NCI-H1417 (cell line): ENCODE results near the gene CTSL.

Source experiments
- DNase-seq, 3 experiments: peaks; one replicate each; lab custom pipeline; 2025; lab: John Stamatoyannopoulos, UW

Gene CTSL

DNA sequence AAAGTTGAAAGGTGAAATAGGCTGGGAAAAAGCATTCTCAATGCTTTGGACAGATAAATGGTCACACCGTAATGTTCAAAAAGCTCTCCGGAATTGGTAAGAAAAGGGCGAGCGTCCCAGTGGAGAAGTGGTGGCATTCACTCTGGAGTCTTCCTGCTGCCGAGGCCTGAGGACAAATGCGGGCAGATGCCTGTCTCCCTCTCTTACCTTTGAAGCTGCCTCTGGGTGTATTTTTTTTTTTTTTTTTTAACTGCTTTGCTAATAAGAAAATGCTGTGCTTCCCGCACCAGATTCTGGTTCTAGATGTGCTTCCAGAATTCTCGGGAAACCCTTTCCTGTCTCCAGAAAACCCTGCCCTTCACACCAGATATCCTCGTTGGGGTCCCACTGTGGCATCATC, 24.4 kb upstream of the CTSL start:
- DNase-seq = no peak

DNA sequence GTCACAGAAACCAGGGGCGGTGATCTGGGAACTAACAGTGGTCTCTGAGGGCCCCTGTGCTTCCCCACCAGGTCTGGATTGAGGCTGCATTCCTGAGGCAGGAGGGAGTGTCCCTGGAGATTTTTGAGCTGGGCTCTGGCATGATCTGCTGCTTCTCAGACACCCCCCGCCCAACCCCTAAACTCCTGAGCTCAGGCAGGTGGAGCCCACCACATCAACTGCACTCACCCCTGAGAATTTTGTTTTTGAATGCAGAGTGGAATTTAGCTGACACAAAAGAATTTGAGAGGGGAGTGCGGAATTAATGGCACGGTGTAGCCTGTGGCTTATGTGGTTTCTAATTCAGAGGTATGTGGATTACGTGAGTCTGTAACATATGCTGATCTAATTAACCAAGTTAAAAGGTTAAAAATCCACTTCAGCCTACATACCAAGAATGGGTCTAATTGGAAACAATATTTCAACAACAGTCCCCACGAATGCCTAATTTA, 23.9 kb upstream of the CTSL start:
- DNase-seq = no peak

DNA sequence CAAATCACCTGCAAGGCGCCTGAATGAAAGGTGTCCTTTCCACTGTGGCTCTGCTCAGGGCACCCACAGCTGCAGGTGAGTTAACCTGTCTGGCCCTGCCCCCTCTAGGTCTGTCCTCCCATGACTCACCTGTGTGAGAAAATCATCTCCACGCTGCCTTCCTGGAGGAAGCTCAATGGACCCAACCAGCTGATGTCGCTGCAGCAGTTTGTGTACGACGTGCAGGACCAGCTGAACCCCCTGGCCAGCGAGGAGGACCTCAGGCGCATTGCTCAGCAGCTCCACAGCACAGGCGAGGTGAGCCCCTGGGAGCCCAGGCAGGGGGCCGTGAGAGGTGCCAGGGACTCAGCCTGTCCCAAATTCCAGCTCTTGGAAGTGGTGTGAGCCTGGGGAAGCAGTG, 23.0 kb upstream of the CTSL start:
- no peak for DNase-seq

DNA sequence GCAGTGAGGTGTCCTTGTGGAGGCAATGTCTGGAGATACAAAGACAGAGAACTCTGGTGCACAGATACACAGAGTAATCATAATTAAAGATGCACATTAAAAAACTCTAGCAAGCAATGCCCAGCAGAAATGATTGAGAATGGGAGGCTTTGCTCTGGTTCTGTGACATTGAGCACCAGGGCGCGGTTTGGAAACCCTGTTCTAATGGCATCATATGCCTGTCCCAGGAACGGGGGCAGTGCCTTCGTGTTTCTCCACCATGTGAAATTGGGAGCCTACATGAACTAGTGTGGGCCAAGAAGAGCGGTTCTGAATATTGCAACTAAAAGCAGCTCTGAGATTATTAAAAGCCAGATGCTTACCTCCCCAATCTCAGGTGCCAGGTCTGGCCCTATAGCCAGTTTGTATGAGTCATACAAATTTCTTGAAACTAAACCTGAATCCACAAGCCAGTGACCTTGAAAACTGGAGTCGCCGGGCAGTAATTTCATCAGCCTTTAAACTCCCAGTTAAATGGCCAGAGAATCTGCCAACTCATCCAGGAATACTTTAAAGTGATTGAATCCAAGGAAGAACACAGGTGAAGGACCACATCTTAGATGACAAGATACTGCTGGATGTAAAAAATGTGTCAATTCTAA, 22.2 kb upstream of the CTSL start:
- no peak for DNase-seq

DNA sequence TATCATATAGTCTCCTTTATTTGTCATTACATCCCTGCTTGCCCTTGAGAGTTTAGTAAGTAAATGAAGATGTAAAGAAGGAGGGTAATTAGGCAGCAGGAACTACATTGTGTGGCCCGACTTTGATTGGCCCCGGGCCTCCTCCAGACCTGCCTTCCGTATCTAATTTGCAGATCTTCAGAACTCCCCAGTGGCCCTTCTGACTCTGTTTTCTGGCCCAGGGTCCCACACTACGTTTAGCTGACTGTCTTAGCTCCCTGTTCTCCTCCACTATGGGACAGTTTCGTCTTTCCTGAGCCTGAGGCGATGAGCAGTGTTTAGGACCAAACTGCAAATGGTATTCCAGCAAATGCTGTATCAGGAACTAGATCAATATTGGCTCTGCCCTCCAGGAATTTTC, 21.6 kb upstream of the CTSL start:
- DNase-seq = no peak

- no peak for DNase-seq
These were observed 19.7 kb upstream of the CTSL start for GRCh38 chr9:87706066-87706739.

GRCh38 chr9:87707805-87708506, 18.0 kb upstream of the CTSL start:
- no peak for DNase-seq

DNA sequence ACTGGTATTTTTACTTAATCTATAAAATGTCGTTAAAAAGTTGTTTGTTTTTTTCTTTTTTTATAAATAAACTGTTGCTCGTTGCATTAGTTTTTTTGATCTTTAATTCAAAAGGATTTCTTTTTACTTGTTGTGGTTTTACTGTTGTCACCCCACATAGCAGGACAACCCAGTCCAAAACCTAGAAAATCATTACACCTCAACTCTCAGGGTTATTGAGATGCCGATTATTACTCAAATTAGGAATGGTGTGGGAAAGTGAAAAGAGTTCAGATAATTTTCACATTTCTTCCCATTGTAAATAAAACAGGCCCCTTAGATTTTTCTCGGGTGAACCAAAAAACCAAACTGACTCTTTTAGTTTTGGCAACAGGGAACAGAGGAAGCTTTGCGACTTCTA, 17.4 kb upstream of the CTSL start:
- no peak for DNase-seq

DNA sequence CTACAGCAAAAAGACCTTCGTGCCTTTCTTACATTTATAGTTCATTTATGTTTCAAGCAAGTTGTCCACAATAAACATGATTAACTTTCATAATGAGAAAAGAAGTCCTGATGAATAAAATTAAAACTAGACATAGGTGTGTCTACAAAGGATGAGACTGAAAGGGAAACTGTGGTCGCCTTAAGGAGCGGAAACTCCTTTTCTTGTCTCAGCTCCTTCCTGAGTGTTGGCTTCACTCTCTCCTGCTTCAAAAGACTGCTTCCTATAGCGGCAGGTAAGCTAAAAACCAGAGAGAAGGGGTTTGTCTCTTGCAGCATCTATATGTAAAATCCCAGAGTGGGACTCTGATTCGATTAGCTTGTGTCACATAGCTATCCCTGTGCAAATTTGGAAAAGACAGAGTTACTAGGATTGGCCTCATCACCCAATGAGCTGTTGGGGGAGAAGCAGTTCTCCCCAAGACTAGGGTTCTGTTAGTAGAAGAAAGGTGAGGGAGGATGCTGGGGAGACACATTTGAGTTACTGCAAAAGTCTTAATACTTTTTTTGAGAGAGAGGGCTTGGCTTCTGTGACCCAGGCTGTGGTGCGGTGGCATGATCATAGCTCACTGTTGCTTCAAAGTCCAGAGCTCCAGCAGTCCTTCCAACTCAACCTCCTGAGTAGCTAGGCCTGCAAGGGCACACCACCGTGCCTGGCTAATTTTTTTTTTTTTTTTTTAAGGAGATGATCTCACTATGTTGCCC, 16.8 kb upstream of the CTSL start:
- no peak for DNase-seq

DNA sequence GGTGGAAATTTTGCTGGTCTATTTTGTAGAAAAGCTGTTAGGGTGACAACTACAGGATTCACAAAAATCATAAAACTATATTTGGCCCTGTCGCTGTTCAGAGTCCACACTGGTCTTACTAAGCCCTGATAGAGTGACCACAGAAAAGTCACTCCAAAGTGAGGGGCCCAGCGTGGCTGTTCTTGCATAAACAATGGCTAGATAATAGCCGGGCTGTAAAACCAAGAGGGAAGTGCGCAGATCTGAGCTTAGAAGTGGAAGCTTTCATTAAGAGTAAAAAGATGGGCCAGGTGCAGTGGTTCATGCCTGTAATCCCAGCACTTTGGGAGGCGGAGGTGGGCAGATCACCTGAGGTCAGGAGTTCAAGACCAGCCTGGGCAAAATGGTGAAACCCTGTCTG, 15.5 kb upstream of the CTSL start:
- no peak for DNase-seq

- DNase-seq = no peak
These were observed 13.8 kb upstream of the CTSL start for GRCh38 chr9:87711857-87712800.

GRCh38 chr9:87712801-87713277, 13.1 kb upstream of the CTSL start:
- no peak for DNase-seq

GRCh38 chr9:87713278-87713987, 12.5 kb upstream of the CTSL start:
- no peak for DNase-seq

GRCh38 chr9:87713988-87714330, 12.0 kb upstream of the CTSL start:
- no peak for DNase-seq

DNA sequence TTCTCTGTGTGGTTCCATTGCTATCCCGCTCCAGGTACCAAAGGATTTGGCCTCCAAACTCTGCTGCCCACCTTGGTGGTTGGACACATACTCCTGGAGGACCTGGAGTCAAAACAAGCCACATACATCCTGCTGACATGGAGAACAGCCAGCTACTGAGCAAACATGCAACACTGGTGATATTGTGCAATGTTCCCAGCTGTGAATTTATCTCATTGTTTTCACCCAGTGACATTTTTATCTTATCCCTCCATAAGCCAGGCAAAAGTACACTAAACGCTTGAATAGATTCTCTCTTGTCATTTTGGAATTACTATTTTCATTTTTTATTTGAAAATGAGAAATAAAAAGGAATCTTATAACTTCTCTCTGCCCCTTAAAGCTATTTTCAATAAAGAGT, 11.1 kb upstream of the CTSL start:
- DNase-seq = peak in 1 of 3 experiments; percentile 36

DNA sequence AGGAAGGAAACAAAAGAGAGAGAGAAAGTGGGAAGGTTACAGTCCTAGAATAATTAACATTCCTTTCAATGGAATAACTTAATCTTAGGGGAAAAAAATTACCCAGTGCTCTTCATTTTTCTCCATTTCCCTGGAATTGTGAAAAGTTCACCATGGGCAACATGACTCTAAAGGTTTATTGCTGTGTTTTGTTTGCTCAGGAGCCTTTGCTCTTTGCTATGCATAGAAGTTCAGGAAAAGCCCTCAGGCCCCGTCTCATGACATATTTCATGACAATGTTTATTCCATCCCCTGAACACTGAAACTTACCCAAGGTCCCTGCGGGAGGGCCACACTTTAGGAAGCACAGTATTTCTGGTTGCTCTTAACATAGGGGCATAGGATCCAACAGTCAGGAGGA, 9.8 kb upstream of the CTSL start:
- peak in 1 of 3 experiments; percentile 13 for DNase-seq

GRCh38 chr9:87717456-87717855, 8.5 kb upstream of the CTSL start:
- DNase-seq = no peak

DNA sequence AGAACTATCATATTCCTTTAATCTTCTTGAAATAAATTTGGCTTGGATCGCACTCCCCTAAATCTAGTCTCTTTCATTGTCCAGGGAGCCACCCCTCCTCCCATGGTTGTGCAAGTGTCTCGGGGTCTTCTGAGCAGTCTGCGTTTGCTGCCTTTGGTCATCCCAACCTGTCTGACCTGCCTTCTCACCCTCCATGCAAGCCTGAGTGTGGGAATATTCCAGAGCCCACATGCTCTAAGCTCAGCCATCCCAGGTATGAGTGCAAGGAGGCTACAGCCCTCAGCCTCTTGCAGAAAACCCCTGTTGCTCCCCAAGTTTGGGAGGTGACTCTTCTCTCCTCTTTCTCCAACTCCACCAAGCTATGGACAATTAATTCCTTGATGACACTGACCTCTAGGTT, 7.7 kb upstream of the CTSL start:
- DNase-seq = no peak

- no peak for DNase-seq
These were observed 6.9 kb upstream of the CTSL start for GRCh38 chr9:87718852-87719612.

- no peak for DNase-seq
These were observed 5.7 kb upstream of the CTSL start for GRCh38 chr9:87720173-87720572.
